Right lung (tissue), 5 donors: ENCODE results near the gene MEAF6. TPM values are rescaled to one million over a fixed set of nuclear protein-coding genes. Genes with fewer than 3 reads are reported as not detected.

Experiments
- DNase-seq, 2 donors: peaks; one replicate each; pipeline ENCODE4 v3.0.0-alpha.2; 2013
- polyA plus RNA-seq, 5 donors: library from polyadenylated mRNA; unstranded; fragments of 120-200 nt; gene quantifications; one replicate each; pipeline versions ENCODE4 v1.2.1 to v1.2.3, GENCODE V29; 2013; ENCODE audit warnings: inconsistent platforms in 1 of 5, low replicate concordance in 1 of 5; ENCODE audit not compliant: insufficient read length in 5 of 5, insufficient read depth in 1 of 5

MEAF6 gene
- polyA plus RNA-seq, 5 donors, result 82.6 to 97.1 (median 89.7) TPM

- DNase-seq, result peak in 1 of 2 donors; percentile 63
These were observed 27.6 kb downstream of the MEAF6 start for GRCh38 chr1:37486680-37487618.

- DNase-seq, result no peak
These were observed 28.5 kb downstream of the MEAF6 start for GRCh38 chr1:37485902-37486679.

DNA sequence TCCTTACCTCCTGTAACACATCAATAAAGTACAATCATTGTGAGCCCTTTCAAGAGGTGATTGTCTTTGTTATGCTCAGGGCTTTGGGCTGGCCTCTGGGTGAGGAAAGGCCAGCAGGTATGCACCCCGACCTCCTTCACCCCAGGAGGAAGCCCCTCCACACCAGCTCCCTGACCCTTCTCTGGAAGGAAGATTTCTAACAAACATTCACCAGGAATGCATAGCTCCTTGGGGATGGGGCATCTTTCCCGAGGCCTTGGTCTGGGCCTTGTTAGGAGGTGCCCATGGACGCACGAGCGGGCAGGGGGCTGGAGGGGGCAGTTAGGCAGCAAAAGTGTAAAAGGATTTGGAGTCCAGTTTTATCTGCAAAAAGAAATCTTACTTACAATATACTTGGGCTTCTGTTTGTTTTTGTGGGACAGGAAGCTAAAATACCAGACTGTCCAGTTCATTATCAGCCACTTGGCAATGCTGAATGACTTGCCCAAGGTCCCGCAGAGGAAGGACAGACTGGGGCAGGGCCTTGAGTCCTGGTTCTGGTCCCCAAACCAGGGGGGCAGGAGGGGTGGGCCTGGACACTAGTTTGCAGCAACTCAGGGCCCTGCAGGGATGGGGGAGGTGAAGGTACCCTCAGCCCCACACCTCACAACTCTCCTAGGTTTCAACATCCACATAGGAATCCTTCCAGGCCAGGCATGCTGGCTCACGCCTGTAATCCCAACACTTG lies 30.1 kb downstream of the MEAF6 start:
- no peak for DNase-seq

DNA sequence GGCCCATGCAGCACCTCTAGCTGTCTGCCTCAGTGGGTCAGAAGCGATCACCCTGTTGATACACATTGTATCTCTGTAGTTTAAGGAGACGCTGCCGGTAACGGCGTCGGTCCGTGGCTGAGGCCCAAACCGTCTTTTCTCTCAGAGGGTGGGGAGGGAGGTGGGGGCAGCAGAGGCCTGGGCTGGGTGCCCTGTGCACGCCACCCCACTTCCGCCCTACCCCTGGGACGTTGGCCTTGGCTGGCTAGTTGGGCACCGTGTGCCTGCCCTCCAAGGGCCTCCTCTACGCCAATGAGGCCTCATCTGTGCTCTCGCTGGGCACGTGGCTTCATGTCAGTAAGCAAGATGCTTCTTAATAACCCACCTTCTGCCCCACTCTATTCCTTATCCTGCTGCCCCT lies 30.8 kb downstream of the MEAF6 start:
- DNase-seq, result no peak

DNA sequence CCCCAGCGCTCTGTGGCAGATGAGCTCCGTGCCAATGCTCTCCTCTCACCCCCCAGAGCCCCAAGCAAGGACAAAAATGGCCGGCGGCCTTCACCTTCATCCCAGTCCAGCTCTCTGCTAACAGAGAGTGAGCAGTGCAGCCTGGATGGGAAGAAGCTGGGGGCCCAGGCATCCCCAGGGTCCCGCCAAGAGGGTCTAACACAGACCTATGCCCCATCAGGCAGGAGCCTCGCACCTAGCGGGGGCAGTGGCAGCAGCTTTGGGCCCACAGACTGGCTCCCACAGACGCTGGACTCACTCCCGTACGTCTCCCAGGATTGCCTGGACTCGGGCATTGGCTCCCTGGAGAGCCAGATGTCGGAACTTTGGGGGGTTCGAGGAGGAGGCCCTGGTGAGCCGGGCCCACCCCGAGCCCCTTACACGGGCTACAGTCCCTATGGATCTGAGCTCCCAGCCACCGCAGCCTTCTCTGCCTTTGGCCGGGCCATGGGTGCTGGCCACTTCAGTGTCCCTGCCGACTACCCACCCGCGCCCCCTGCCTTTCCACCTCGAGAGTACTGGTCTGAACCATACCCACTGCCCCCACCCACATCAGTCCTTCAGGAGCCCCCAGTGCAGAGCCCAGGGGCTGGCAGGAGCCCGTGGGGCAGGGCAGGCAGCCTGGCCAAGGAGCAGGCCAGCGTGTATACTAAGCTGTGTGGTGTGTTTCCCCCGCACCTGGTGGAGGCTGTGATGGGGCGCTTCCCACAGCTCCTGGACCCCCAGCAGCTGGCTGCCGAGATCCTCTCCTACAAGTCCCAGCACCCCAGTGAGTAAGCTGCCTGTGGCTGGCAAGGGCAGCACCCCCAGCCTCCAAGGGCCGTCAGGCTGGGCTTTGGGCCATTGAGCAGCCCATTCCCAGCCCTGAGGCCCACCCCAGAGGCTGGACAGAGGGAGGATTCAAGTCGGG lies 31.5 kb downstream of the MEAF6 start:
- DNase-seq, result no peak

- no peak for DNase-seq
These were observed 32.4 kb downstream of the MEAF6 start for GRCh38 chr1:37482004-37482785.

- no peak for DNase-seq
These were observed 33.1 kb downstream of the MEAF6 start for GRCh38 chr1:37481289-37482003.

DNA sequence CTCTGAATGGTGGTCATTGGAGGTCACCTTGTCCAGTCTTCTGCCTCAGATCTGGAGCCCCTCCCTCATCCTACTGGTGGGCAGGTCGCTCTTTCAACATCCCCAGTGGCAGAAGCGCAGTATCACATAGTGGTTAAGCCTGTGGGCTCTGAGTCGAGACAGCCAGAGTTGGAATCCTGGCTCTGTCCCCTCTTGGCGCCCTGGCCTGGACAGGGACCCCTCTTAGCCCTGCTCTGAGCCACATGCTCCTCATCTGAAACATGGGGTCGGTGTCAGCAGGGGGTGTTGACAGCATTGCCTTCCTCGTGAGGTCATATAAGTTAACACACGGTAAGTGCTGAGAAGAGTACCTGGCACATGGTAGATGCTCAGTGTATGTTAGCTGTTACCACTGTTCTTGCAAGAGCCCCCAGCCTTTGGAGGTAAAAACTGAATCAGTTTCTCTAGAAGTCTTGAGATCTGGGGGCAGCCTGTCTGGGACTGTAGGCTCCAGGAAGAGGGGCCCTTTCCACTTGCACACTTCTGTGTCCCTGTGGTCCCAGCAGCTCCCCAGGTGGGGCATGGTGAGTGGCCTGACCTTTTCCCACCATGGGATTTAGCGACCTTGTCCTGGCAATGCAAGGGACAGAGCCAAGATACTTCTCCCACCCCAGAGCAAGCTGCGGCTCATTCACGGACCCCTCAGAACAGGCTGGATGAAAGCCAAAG lies 33.8 kb downstream of the MEAF6 start:
- no peak for DNase-seq

DNA sequence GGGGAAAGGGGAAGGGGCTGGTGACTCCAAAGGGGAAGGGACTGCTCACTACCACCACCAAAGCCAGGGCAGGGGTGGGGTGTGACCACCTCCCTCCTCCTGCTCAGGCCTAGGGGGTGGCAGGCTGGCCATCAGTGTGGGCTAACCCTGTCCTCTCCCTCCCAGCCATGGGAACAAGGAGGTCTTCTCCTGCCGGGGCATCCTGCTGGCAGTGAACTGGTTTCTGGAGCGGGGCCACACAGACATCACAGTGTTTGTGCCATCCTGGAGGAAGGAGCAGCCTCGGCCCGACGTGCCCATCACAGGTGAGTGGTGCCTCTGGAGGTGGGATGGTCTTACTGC lies 34.5 kb downstream of the MEAF6 start:
- no peak for DNase-seq

DNA sequence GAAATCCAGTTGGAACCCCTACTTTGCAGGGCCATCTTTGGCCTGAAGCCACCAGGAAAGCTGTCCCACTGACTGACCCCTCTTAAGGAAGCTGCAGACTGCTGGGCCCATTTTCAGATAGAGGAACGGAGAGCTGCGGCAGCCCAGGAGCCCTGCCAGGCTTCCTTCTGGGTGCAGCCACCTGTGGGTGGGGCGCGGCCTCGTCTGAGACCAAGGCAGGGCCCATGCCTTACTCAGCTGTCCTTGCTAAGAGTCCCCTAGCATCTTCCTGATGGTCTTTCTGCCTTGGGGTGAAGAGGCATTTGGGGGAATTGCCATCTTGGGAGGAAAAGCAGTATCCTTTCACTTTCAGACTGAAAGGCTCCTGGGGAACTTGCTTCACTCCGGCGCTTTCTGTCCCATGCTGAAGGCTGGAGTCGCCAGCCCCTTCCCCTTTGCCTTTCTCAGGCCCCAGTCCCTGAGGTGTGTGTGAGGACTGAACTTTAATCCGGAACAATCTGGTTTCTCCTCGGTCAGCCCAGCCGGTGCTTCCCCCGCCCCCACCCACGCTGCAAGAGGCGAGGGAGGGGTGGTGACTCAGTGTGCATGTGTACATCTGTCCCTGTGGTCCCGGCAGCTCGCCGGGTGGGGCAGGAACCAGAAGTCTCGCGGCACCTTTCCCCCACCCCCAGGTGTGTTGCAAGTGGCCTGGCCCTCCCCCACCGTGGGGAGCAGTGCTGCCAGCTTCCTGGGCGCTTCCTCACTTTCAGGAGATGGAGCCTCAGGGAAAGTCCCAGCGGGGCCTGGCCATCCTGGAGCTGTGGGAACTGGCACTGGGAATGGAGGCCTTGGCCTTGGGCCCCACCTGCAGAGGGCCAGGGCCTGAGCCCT lies 35.1 kb downstream of the MEAF6 start:
- no peak for DNase-seq

DNA sequence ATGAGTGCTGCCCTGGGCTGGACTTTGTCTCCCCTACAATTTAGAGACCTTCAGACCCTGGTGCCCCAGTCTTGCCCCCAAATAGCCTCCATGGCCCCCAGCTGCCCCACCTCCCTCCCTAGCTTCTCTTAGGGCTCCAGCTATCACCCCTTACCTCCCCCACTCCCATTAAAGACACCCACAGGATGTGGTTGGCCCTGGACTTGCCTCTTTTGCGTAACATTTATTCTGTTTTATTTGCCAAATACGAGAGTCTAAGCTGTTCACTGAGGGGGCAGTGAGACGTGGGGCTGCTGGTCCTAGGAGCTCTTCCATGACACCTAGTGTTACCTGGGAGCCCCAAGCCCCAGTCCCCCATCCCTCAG lies 35.7 kb downstream of the MEAF6 start:
- DNase-seq, result no peak

DNA sequence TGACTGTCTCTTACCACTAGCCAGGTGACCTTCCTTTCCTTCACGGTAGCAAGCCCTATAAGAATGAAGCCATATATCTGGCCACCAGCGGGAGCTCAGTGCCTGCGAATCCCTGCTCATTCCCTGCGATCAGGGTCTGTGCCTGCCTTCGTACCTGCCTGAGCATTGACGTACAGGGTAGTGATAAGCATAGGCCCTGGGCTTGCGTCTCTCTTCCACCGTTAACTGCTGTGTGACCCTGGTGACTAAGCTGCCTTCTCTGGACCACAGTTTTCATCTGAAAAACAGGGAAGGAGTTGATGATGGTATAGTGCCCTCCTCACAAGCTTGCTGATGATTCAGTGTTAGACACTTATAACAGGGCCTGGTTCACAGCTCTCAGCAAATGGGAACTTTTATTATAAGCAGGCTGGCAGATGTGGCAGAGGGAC lies 36.1 kb downstream of the MEAF6 start:
- no peak for DNase-seq

DNA sequence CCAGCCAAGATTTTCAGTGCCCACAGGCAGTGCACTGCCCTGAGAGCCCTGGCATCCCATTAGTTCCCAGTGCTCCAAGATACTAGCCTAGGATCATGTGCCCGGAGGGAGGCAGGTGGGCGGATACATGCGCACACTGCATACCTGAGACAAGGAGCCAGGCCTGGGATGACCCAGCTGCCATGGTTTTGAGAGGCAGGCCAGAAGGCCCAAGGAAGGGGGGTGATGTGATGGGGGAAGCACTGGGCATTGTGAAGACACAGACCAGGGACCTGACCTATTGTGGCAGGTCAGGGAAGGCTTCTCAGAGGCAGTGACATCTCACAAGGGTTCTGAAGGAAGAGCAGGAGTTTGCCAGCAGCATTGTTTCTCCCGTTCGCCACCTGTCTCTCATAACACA lies 36.6 kb downstream of the MEAF6 start:
- DNase-seq, result no peak

DNA sequence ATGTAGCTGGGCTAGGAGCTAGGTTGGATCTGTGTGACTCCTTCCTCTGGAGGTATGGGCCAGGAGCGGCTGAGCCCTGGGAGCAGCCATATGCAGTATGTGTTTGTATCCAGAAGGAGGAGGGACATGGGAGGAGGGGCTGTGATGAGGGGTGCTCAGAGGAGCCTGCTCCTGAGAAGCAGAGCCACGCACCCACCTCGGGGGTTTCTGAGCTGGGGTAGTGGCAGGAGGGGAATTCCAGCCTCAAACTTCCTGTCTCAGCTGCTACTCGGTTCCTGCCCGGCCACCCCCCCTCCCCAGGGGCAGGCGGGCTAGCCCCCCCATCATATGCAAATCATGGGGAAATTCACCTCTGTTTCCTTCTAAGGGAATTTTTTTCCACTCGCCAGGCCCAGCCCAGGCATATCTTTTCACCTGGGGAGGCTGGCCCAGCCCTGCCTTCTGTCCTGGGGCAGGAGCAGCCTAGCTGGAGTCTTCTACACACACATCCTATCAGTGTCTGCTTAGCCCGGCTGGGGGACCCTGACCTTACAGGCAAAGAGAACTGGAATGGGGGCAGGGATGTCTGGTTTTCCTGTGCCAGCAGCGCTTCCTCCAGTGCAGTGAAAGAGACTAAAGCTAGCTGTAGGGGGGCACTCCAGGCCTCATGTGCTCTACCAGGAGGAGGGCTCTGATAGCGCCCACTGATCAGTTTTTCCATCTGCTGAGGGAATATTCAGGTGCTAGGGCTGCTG lies 37.2 kb downstream of the MEAF6 start:
- no peak for DNase-seq

DNA sequence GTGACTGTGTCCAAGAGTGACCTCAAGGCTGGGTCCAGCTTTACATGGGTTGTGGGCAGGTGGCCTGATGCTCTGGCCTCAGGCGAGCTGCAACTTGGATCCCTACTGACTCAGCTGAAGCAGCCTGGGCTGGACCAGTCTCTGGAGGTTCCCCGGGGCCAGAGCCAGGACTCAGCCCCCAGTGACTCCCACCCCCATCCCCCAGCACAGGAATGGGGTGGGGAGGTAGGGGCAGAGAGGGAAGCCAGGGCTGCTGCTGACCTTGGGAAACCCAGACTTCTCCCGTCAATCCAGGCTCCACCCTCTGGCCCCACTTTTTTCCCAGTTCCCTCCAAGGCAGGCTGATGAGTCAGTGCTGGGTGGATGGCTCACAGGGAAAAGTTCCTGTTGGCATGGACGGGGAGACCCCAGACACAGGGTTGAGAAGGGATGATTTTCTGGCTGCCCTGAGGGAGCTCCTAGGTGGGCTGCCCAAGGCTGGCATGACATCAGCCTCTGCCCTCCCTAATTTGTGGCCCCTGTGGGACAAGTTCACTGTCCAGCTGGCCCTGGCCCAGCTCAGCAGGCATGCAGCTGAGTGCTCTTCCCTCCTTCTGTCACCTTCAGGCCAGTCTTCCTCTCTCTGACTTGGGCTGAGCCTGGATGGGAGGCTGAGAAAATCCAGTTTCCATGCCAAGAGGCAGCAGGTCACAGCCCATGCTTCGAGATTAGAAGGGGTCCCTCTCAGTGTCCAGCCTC lies 37.9 kb downstream of the MEAF6 start:
- DNase-seq, result no peak

DNA sequence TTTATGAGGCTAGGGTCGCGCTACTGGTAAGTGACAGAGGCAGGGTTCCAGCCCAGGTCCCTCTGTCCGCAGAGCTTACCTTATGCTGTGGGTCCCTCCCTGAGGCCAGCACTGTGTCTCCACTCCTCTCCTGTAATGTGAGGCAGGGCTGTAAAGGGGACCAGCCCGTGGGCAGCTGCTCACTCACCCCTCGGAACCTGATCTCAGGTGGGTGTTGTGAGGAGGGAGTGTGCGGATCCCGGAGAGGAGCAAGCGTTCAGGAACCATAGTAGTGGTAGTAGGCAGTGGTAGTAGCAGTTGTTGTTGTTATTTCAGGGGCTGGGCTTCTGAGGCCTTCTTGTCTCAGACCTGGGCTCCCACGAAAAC lies 38.5 kb downstream of the MEAF6 start:
- no peak for DNase-seq
